SK-N-SH treated with all-trans-retinoic acid at 6 μM for 48 hours (cell line): ENCODE data around the gene ARHGEF16.

Experiments used
- ATAC-seq: fragments of 200-7000 bp; cut with Tn5 transposase; 3 replicates; pipeline ENCODE4 v1.9.1; 2020; ENCODE audit warnings: mild to moderate bottlenecking, moderate library complexity
- ARNTL ChIP-seq: fragments of 450-650 bp; formaldehyde crosslinking; IDR thresholded peaks from 2 replicates; pipeline ENCODE4 v1.5.0; 2020; ENCODE audit warnings: low read depth, mild to moderate bottlenecking, moderate library complexity, borderline replicate concordance
- BACH2 ChIP-seq: fragments of 250-450 bp; sonication (Bioruptor Pico); IDR thresholded peaks from 2 replicates; pipeline ENCODE4 v1.9.0; 2021; ENCODE audit warnings: mild to moderate bottlenecking, borderline replicate concordance
- GLIS3 ChIP-seq: fragments of 250-450 bp; sonication (Bioruptor Pico); IDR thresholded peaks from 2 replicates; pipeline ENCODE4 v1.5.0; 2020; ENCODE audit warnings: mild to moderate bottlenecking, moderate library complexity
- ISL1 ChIP-seq: fragments of 250-450 bp; sonication (Bioruptor Pico); IDR thresholded peaks from 2 replicates; pipeline ENCODE4 v2.1.2; 2022; ENCODE audit warnings: mild to moderate bottlenecking, moderate library complexity
- OSR1 ChIP-seq: fragments of 250-450 bp; sonication (Bioruptor Pico); IDR thresholded peaks from 2 replicates; pipeline ENCODE4 v1.8.0; 2022; ENCODE audit warnings: moderate library complexity, mild to moderate bottlenecking, inconsistent platforms
- PPARA ChIP-seq: fragments of 250-450 bp; sonication (Bioruptor Pico); IDR thresholded peaks from 2 replicates; pipeline ENCODE4 v1.5.0; 2020; ENCODE audit warnings: mild to moderate bottlenecking, borderline replicate concordance
- SNAI2 ChIP-seq: fragments of 250-450 bp; sonication (Bioruptor Pico); IDR thresholded peaks from 2 replicates; pipeline ENCODE4 v1.5.0; 2020; ENCODE audit warnings: mild to moderate bottlenecking, moderate library complexity
- TCF4 ChIP-seq: fragments of 250-450 bp; sonication (Bioruptor Pico); IDR thresholded peaks from 2 replicates; pipeline ENCODE4 v1.8.0; 2021; ENCODE audit warnings: mild to moderate bottlenecking, moderate library complexity, borderline replicate concordance
- TOX ChIP-seq: fragments of 250-450 bp; sonication (Bioruptor Pico); IDR thresholded peaks from 2 replicates; pipeline ENCODE4 v1.8.0; 2021; ENCODE audit warnings: mild to moderate bottlenecking, moderate library complexity, borderline replicate concordance
- ZC3H10 ChIP-seq: fragments of 250-450 bp; sonication (Bioruptor Pico); IDR thresholded peaks from 2 replicates; pipeline ENCODE4 v1.5.1; 2021; ENCODE audit warnings: mild to moderate bottlenecking, moderate library complexity
- ZFP3 ChIP-seq: fragments of 250-450 bp; sonication (Bioruptor Pico); IDR thresholded peaks from 2 replicates; pipeline ENCODE4 v1.5.0; 2020; ENCODE audit warnings: mild to moderate bottlenecking, moderate library complexity
- ZFP30 ChIP-seq: fragments of 450-650 bp; formaldehyde crosslinking; IDR thresholded peaks from 2 replicates; pipeline ENCODE4 v1.5.0; 2022; ENCODE audit warnings: mild to moderate bottlenecking, moderate library complexity
- ZNF565 ChIP-seq: fragments of 450-650 bp; formaldehyde crosslinking; conservative IDR thresholded peaks from 2 replicates; pipeline ENCODE4 v1.5.0; 2020; ENCODE audit warnings: low read depth, mild to moderate bottlenecking, moderate library complexity
- ZNF70 ChIP-seq: fragments of 450-650 bp; formaldehyde crosslinking; IDR thresholded peaks from 2 replicates; pipeline ENCODE4 v1.5.0; 2020; ENCODE audit warnings: mild to moderate bottlenecking, moderate library complexity
- ZNF8 ChIP-seq: fragments of 450-650 bp; formaldehyde crosslinking; IDR thresholded peaks from 2 replicates; pipeline ENCODE4 v1.5.0; 2020; ENCODE audit warnings: mild to moderate bottlenecking, moderate library complexity
- TF ChIP-seq, protein P1 (sequence below): fragments of 250-450 bp; sonication (Bioruptor Pico); IDR thresholded peaks from 2 replicates; pipeline ENCODE4 v1.5.0; 2020; ENCODE audit warnings: mild to moderate bottlenecking, moderate library complexity
- TF ChIP-seq, protein P2 (sequence below): fragments of 250-450 bp; sonication (Bioruptor Pico); IDR thresholded peaks from 2 replicates; pipeline ENCODE4 v1.8.0; 2021; ENCODE audit warnings: low read depth, mild to moderate bottlenecking, moderate library complexity, borderline replicate concordance
- TF ChIP-seq, protein P3 (sequence below): fragments of 250-450 bp; sonication (Bioruptor Pico); IDR thresholded peaks from 2 replicates; pipeline ENCODE4 v1.5.1; 2020; ENCODE audit warnings: low read depth, mild to moderate bottlenecking, moderate library complexity
- TF ChIP-seq, protein P4 (sequence below): fragments of 250-450 bp; sonication (Bioruptor Pico); IDR thresholded peaks from 2 replicates; pipeline ENCODE4 v1.8.0; 2020; ENCODE audit warnings: mild to moderate bottlenecking, moderate library complexity, borderline replicate concordance
- TF ChIP-seq, protein P5 (sequence below): fragments of 250-450 bp; sonication (Bioruptor Pico); IDR thresholded peaks from 2 replicates; pipeline ENCODE4 v1.5.1; 2021; ENCODE audit warnings: mild to moderate bottlenecking, moderate library complexity

The ARHGEF16 gene

DNA sequence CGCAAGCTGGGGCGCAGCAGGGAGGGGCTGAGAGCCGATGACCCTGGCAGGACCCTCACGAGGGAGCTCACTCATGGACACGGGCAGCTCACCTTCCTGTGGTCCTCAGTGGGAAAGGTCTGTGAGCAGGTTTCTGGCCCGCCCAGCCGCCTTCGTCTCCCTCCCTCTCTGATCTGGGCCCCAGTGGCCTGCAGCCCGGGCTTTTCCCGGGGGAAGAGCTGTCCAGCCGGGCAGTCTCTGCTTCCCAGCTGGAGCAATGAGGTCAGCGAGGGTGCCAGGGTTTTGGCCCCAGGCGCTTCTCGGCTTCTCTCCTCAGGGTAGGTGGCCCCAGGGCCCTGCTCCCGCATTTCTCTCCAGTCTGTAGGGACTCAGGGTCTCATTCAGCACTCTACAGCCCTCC, 22.2 kb upstream of the ARHGEF16 start:
- no peak for TF ChIP-seq ARNTL (CRISPR knock-in tag)
- TF ChIP-seq ZNF70 (CRISPR knock-in tag): no peak
- no peak for TF ChIP-seq PPARA (CRISPR knock-in tag)
- TF ChIP-seq, protein P1, sequence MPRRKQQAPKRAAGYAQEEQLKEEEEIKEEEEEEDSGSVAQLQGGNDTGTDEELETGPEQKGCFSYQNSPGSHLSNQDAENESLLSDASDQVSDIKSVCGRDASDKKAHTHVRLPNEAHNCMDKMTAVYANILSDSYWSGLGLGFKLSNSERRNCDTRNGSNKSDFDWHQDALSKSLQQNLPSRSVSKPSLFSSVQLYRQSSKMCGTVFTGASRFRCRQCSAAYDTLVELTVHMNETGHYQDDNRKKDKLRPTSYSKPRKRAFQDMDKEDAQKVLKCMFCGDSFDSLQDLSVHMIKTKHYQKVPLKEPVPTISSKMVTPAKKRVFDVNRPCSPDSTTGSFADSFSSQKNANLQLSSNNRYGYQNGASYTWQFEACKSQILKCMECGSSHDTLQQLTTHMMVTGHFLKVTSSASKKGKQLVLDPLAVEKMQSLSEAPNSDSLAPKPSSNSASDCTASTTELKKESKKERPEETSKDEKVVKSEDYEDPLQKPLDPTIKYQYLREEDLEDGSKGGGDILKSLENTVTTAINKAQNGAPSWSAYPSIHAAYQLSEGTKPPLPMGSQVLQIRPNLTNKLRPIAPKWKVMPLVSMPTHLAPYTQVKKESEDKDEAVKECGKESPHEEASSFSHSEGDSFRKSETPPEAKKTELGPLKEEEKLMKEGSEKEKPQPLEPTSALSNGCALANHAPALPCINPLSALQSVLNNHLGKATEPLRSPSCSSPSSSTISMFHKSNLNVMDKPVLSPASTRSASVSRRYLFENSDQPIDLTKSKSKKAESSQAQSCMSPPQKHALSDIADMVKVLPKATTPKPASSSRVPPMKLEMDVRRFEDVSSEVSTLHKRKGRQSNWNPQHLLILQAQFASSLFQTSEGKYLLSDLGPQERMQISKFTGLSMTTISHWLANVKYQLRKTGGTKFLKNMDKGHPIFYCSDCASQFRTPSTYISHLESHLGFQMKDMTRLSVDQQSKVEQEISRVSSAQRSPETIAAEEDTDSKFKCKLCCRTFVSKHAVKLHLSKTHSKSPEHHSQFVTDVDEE (CRISPR knock-in tag): no peak
- no peak for TF ChIP-seq GLIS3 (CRISPR knock-in tag)
- no peak for TF ChIP-seq BACH2
- TF ChIP-seq TCF4 (CRISPR knock-in tag): no peak
- TF ChIP-seq ZNF8 (CRISPR knock-in tag): no peak
- TF ChIP-seq ISL1: no peak
- no peak for TF ChIP-seq OSR1 (CRISPR knock-in tag)
- no peak for TF ChIP-seq ZFP30 (CRISPR knock-in tag)
- TF ChIP-seq ZFP3: no peak
- TF ChIP-seq, protein P2, sequence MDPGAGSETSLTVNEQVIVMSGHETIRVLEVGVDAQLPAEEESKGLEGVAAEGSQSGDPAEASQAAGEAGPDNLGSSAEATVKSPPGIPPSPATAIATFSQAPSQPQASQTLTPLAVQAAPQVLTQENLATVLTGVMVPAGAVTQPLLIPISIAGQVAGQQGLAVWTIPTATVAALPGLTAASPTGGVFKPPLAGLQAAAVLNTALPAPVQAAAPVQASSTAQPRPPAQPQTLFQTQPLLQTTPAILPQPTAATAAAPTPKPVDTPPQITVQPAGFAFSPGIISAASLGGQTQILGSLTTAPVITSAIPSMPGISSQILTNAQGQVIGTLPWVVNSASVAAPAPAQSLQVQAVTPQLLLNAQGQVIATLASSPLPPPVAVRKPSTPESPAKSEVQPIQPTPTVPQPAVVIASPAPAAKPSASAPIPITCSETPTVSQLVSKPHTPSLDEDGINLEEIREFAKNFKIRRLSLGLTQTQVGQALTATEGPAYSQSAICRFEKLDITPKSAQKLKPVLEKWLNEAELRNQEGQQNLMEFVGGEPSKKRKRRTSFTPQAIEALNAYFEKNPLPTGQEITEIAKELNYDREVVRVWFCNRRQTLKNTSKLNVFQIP (CRISPR knock-in tag): no peak
- TF ChIP-seq SNAI2: no peak
- TF ChIP-seq ZC3H10: no peak
- no peak for TF ChIP-seq TOX (CRISPR knock-in tag)
- no peak for TF ChIP-seq ZNF565 (CRISPR knock-in tag)
- TF ChIP-seq, all 23 proteins: peak for 0
- no peak; the same call in 2 of the 3 replicates for ATAC-seq

DNA sequence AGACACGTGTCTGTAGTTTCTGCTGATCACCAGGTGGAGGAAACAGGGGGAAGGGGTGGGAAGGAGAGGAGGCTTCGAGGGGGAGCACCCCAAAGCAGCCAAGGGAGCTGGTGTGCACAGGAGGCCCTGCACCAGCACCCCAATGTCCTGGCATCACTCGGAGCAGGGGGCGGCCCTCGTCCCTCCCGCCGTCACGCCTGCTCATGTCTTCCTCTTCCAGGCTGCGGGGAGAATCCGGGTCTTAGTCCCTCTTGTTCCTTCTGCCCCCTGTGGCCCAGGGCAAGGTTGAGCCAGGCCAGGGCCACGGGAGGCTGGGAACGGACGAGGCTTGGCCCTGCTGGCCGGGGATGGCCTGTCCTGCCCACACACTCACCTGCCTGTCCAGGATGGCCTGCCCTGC, 21.4 kb upstream of the ARHGEF16 start:
- TF ChIP-seq ZFP30 (CRISPR knock-in tag) (no peak), ZNF8 (CRISPR knock-in tag) (no peak), TCF4 (CRISPR knock-in tag) (no peak), GLIS3 (CRISPR knock-in tag) (no peak), ZFP3 (no peak)
- TF ChIP-seq, protein P3, sequence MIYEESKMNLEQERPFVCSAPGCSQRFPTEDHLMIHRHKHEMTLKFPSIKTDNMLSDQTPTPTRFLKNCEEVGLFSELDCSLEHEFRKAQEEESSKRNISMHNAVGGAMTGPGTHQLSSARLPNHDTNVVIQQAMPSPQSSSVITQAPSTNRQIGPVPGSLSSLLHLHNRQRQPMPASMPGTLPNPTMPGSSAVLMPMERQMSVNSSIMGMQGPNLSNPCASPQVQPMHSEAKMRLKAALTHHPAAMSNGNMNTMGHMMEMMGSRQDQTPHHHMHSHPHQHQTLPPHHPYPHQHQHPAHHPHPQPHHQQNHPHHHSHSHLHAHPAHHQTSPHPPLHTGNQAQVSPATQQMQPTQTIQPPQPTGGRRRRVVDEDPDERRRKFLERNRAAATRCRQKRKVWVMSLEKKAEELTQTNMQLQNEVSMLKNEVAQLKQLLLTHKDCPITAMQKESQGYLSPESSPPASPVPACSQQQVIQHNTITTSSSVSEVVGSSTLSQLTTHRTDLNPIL (CRISPR knock-in tag): no peak
- TF ChIP-seq, protein P4, sequence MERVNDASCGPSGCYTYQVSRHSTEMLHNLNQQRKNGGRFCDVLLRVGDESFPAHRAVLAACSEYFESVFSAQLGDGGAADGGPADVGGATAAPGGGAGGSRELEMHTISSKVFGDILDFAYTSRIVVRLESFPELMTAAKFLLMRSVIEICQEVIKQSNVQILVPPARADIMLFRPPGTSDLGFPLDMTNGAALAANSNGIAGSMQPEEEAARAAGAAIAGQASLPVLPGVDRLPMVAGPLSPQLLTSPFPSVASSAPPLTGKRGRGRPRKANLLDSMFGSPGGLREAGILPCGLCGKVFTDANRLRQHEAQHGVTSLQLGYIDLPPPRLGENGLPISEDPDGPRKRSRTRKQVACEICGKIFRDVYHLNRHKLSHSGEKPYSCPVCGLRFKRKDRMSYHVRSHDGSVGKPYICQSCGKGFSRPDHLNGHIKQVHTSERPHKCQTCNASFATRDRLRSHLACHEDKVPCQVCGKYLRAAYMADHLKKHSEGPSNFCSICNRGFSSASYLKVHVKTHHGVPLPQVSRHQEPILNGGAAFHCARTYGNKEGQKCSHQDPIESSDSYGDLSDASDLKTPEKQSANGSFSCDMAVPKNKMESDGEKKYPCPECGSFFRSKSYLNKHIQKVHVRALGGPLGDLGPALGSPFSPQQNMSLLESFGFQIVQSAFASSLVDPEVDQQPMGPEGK (CRISPR knock-in tag): no peak
- TF ChIP-seq, protein P5, sequence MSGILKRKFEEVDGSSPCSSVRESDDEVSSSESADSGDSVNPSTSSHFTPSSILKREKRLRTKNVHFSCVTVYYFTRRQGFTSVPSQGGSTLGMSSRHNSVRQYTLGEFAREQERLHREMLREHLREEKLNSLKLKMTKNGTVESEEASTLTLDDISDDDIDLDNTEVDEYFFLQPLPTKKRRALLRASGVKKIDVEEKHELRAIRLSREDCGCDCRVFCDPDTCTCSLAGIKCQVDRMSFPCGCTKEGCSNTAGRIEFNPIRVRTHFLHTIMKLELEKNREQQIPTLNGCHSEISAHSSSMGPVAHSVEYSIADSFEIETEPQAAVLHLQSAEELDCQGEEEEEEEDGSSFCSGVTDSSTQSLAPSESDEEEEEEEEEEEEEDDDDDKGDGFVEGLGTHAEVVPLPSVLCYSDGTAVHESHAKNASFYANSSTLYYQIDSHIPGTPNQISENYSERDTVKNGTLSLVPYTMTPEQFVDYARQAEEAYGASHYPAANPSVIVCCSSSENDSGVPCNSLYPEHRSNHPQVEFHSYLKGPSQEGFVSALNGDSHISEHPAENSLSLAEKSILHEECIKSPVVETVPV: no peak
- TF ChIP-seq, protein P1 (CRISPR knock-in tag): no peak
- no peak for ATAC-seq
